Peyer's patch (tissue), 4 donors: Measurements from ENCODE around the gene SNX24.

Experiments
- CTCF ChIP-seq, 6 experiments: fragments of 450-650 bp in 4 of 6; fragments of 200-600 bp in 2 of 6; sonication (generic) in 1 of 6; IDR thresholded peaks; one replicate each; pipeline ENCODE4 v1.5.1; 2017 to 2019; ENCODE audit warnings: antibody characterized with exemption in 6 of 6, mild to moderate bottlenecking in 3 of 6, moderate library complexity in 1 of 6
- POLR2A ChIP-seq, 2 donors: fragments of 450-650 bp; IDR thresholded peaks; one replicate each; pipeline ENCODE4 v1.5.1; 2017; ENCODE audit warnings: antibody characterized with exemption in 2 of 2, mild to moderate bottlenecking in 2 of 2, moderate library complexity in 2 of 2

DNA sequence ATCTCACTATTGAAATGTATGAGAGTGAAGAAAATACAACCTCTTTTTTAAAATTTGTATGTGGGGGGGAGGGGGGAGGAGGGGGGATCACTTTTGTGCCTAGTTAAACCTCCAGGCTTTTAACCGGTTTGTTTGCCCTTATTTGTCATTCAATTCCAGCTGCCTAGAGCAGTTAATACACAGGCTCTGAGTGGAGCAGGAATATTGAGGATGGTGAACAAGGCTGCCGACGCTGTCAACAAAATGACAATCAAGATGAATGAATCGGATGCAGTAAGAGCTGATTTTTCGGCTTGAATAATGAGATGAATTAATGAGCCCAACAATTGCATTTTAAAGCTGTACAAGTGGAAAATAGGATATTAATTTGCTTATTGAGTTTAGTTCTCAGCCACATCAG lies 28.7 kb upstream of the SNX24 start:
- TF ChIP-seq CTCF (IDR thresholded peaks at IDR 0.05) (no peak), POLR2A (IDR thresholded peaks at IDR 0.05) (no peak)
